H1 (cell line): ENCODE measurements around the gene CLDN16. TPM values are rescaled to one million over a fixed set of nuclear protein-coding genes. Genes with fewer than 3 reads are reported as not detected.

ENCODE experiments used
- CTCF ChIA-PET: fragments of 300-600 bp; sonication (Branson Sonifier 250); formaldehyde crosslinking; loops from one replicate; lab custom pipeline; 2021; ENCODE audit not compliant: partially characterized antibody; lab: Charles Lee
- POLR2A ChIA-PET: fragments of 300-600 bp; sonication (Branson Sonifier 250); formaldehyde crosslinking; loops from one replicate; lab custom pipeline; 2021; ENCODE audit warnings: inconsistent platforms; ENCODE audit not compliant: partially characterized antibody; lab: Charles Lee
- DNase-seq, 2 experiments: peaks; one replicate each; pipeline versions ENCODE4 v3.0.0 to v3.0.0-alpha.2; 2010 to 2022; ENCODE audit warnings: low spot score in 2 of 2, low read depth in 1 of 2, mixed read lengths in 1 of 2
- FAIRE-seq: peaks from 2 replicates; lab custom pipeline; 2011; peaks lifted over from hg19 to GRCh38; lab: Jason Lieb, UNC
- H2AFZ ChIP-seq: 2 replicates; pipeline ENCODE4 v1.8.1; 2012; ENCODE audit warnings: low read length, inconsistent platforms
- H2AK5ac ChIP-seq: 2 replicates; pipeline ENCODE4 v1.6.1; 2013; ENCODE audit warnings: low read depth, low read length
- H2BK120ac ChIP-seq: replicated peaks from 2 replicates; pipeline ENCODE3; 2013; ENCODE audit warnings: low read depth, low read length, inconsistent platforms
- H2BK12ac ChIP-seq: 2 replicates; pipeline ENCODE4 v1.6.1; 2013; ENCODE audit warnings: low read depth, low read length
- H2BK15ac ChIP-seq: 2 replicates; pipeline ENCODE4 v1.6.1; 2013; ENCODE audit warnings: low read length
- H2BK20ac ChIP-seq: 2 replicates; pipeline ENCODE4 v1.6.1; 2013; ENCODE audit warnings: low read length
- H2BK5ac ChIP-seq: 2 replicates; pipeline ENCODE4 v1.6.1; 2013; ENCODE audit warnings: low read depth, low read length
- H3K14ac ChIP-seq: 2 replicates; pipeline ENCODE4 v1.6.1; 2013; ENCODE audit warnings: inconsistent platforms; ENCODE audit not compliant: insufficient read length
- H3K18ac ChIP-seq: 2 replicates; pipeline ENCODE4 v1.6.1; 2013; ENCODE audit warnings: low read length; ENCODE audit errors: extremely low read depth
- H3K23ac ChIP-seq: 2 replicates; pipeline ENCODE4 v1.6.1; 2013; ENCODE audit warnings: inconsistent platforms; ENCODE audit not compliant: insufficient read length
- H3K23me2 ChIP-seq: 2 replicates; pipeline ENCODE4 v1.6.1; 2013; ENCODE audit warnings: low read depth, low read length
- H3K27ac ChIP-seq: 2 replicates; pipeline ENCODE4 v1.6.1; 2011; ENCODE audit warnings: low read depth, low read length, inconsistent platforms
- H3K27me3 ChIP-seq, 4 experiments: replicated peaks in 1 of 4; 1 replicate in 1 of 4; 2 replicates in 3 of 4; pipeline versions ENCODE4 v1.6.1 to v1.8.1; 2011 to 2013; ENCODE audit warnings: low read length in 3 of 4, mild to moderate bottlenecking in 3 of 4, inconsistent platforms in 2 of 4, mixed read lengths in 2 of 4, moderate library complexity in 1 of 4; ENCODE audit not compliant: control insufficient read depth in 3 of 4, insufficient read depth in 3 of 4; ENCODE audit errors: extremely low read depth in 1 of 4
- H3K36me3 ChIP-seq, 4 experiments: 2 replicates each; pipeline versions ENCODE4 v1.6.1 to v1.8.1; 2011 to 2013; ENCODE audit warnings: mild to moderate bottlenecking in 4 of 4, low read length in 3 of 4, moderate library complexity in 2 of 4, control low read depth in 1 of 4, inconsistent platforms in 1 of 4; ENCODE audit not compliant: insufficient read depth in 4 of 4, control insufficient read depth in 2 of 4
- H3K4ac ChIP-seq: replicated peaks from 2 replicates; pipeline ENCODE3; 2013; ENCODE audit warnings: low read length, low read depth, mixed read lengths, inconsistent platforms; ENCODE audit not compliant: insufficient read length
- H3K4me1 ChIP-seq, 4 experiments: replicated peaks in 1 of 4; 1 replicate in 1 of 4; 2 replicates in 3 of 4; pipeline versions ENCODE4 v1.6.1 to v1.8.1; 2011 to 2013; ENCODE audit warnings: low read length in 3 of 4, inconsistent platforms in 2 of 4, mixed read lengths in 1 of 4; ENCODE audit not compliant: insufficient read depth in 4 of 4, control insufficient read depth in 3 of 4
- H3K4me2 ChIP-seq, 2 experiments: 2 replicates each; pipeline versions ENCODE4 v1.6.1 to v1.8.1; 2011 to 2013; ENCODE audit warnings: low read depth in 2 of 2, low read length in 2 of 2, control low read depth in 1 of 2, inconsistent platforms in 1 of 2, mild to moderate bottlenecking in 1 of 2; ENCODE audit not compliant: insufficient read depth in 1 of 2
- H3K4me3 ChIP-seq, 4 experiments: fragments of 200-600, 300-600 bp in 1 of 4; sonication (generic), shearing (Covaris generic), sonication (Bioruptor Twin) in 1 of 4; 2 replicates each; pipeline versions ENCODE4 v1.5.1 to v1.8.1; 2011 to 2016; ENCODE audit warnings: low read length in 4 of 4, low read depth in 3 of 4, control low read depth in 2 of 4, inconsistent platforms in 2 of 4, mild to moderate bottlenecking in 2 of 4, mixed read lengths in 1 of 4, moderate library complexity in 1 of 4; ENCODE audit not compliant: insufficient read depth in 2 of 4; ENCODE audit errors: extremely low read depth in 1 of 4
- H3K56ac ChIP-seq: replicated peaks from 2 replicates; pipeline ENCODE3; 2013; ENCODE audit warnings: low read depth, mild to moderate bottlenecking, mixed read lengths, low read length, inconsistent platforms; ENCODE audit not compliant: insufficient read length
- H3K79me1 ChIP-seq: 2 replicates; pipeline ENCODE4 v1.6.1; 2013; ENCODE audit warnings: low read depth, low read length, control low read depth
- H3K79me2 ChIP-seq, 2 experiments: 2 replicates each; pipeline versions ENCODE4 v1.6.1 to v1.8.1; 2012 to 2013; ENCODE audit warnings: low read length in 2 of 2, mild to moderate bottlenecking in 2 of 2, inconsistent platforms in 1 of 2; ENCODE audit not compliant: insufficient read depth in 2 of 2, control insufficient read depth in 1 of 2
- H3K9ac ChIP-seq, 4 experiments: replicated peaks in 1 of 4; 1 replicate in 1 of 4; 2 replicates in 3 of 4; pipeline versions ENCODE4 v1.6.1 to v1.8.1; 2011 to 2013; ENCODE audit warnings: low read depth in 3 of 4, low read length in 3 of 4, control low read depth in 2 of 4, mild to moderate bottlenecking in 2 of 4, moderate library complexity in 2 of 4, inconsistent platforms in 1 of 4; ENCODE audit errors: extremely low read depth in 1 of 4
- H3K9me3 ChIP-seq, 2 experiments: 2 replicates each; pipeline versions ENCODE4 v1.6.1 to v1.8.1; 2012 to 2013; ENCODE audit warnings: mild to moderate bottlenecking in 2 of 2, moderate library complexity in 2 of 2, control low read depth in 1 of 2, inconsistent platforms in 1 of 2, low read depth in 1 of 2, low read length in 1 of 2, mixed read lengths in 1 of 2; ENCODE audit not compliant: insufficient read depth in 2 of 2
- H4K20me1 ChIP-seq, 2 experiments: replicated peaks in 1 of 2; 2 replicates each; pipeline versions ENCODE3 to v1.8.1; 2011 to 2013; ENCODE audit warnings: inconsistent platforms in 2 of 2, low read length in 2 of 2, mild to moderate bottlenecking in 1 of 2; ENCODE audit not compliant: insufficient read depth in 2 of 2, control insufficient read depth in 1 of 2
- H4K5ac ChIP-seq: 2 replicates; pipeline ENCODE4 v1.6.1; 2013; ENCODE audit warnings: low read length, low read depth, mixed read lengths, inconsistent platforms; ENCODE audit not compliant: insufficient read length
- H4K8ac ChIP-seq: 2 replicates; pipeline ENCODE4 v1.8.0; 2013; ENCODE audit warnings: mild to moderate bottlenecking, moderate library complexity, low read length, inconsistent platforms; ENCODE audit not compliant: insufficient read depth; ENCODE audit errors: extremely low read depth
- H4K91ac ChIP-seq: replicated peaks from 2 replicates; pipeline ENCODE3; 2013; ENCODE audit warnings: low read length, mixed read lengths, inconsistent platforms; ENCODE audit not compliant: insufficient read length
- BACH1 ChIP-seq: IDR thresholded peaks from 2 replicates; pipeline ENCODE4 v1.6.1; 2012; ENCODE audit warnings: low read length, improper control_type of control experiment
- CREB1 ChIP-seq: IDR thresholded peaks from 2 replicates; pipeline ENCODE4 v1.6.1; 2012; ENCODE audit warnings: inconsistent platforms
- EGR1 ChIP-seq: IDR thresholded peaks from 2 replicates; pipeline ENCODE4 v1.6.1; 2011; ENCODE audit warnings: low read depth, low read length, borderline replicate concordance
- HDAC6 ChIP-seq: IDR thresholded peaks from one replicate; pipeline ENCODE4 v1.7.1; 2012; ENCODE audit warnings: low read depth, mild to moderate bottlenecking, inconsistent platforms, low read length, moderate library complexity
- JUN ChIP-seq: IDR thresholded peaks from 2 replicates; pipeline ENCODE4 v1.6.1; 2011; ENCODE audit warnings: low read depth, mild to moderate bottlenecking, improper control_type of control experiment, low read length
- JUND ChIP-seq: IDR thresholded peaks from 2 replicates; pipeline ENCODE4 v1.6.1; 2011; ENCODE audit warnings: mild to moderate bottlenecking, improper control_type of control experiment, low read length
- NANOG ChIP-seq: IDR thresholded peaks from 2 replicates; pipeline ENCODE4 v1.6.1; 2011; ENCODE audit warnings: low read length, low read depth, mild to moderate bottlenecking, inconsistent platforms; ENCODE audit not compliant: insufficient read depth, poor library complexity, severe bottlenecking
- RBBP5 ChIP-seq: IDR thresholded peaks from 2 replicates; pipeline ENCODE4 v1.7.1; 2012; ENCODE audit warnings: low read depth, mild to moderate bottlenecking, inconsistent platforms, low read length, moderate library complexity, borderline replicate concordance
- SAP30 ChIP-seq: fragments of 300-600 bp; sonication (generic); IDR thresholded peaks from 2 replicates; pipeline ENCODE4 v1.7.1; 2012; ENCODE audit warnings: low read length, moderate library complexity, mild to moderate bottlenecking, inconsistent platforms; ENCODE audit not compliant: insufficient read depth, insufficient replicate concordance
- TEAD4 ChIP-seq: IDR thresholded peaks from 2 replicates; pipeline ENCODE4 v1.6.1; 2012; ENCODE audit warnings: low read depth, low read length, inconsistent platforms, mixed read lengths
- ZNF274 ChIP-seq: IDR thresholded peaks from 2 replicates; pipeline ENCODE4 v1.7.0; 2012; ENCODE audit warnings: low read length, borderline replicate concordance; ENCODE audit errors: extremely low read depth
- polyA plus RNA-seq, 7 experiments: library from polyadenylated mRNA; depleted of rRNA in 3 of 7; stranded (reverse) in 5 of 7; unstranded in 2 of 7; fragments of >200 nt in 5 of 7; fragments of 200-250 nt in 2 of 7; gene quantifications; 1 replicate in 5 of 7; 2 replicates in 1 of 7; 4 replicates in 1 of 7; pipeline versions ENCODE4 v1.2.1 to v1.2.3, GENCODE V29; 2011 to 2013; ENCODE audit warnings: missing spikeins in 2 of 7, mixed read lengths in 2 of 7
- total RNA-seq: library from RNA; stranded (reverse); fragmentation: NEBNext Ultra II Directional; extraction: Animal tissue kit (Norgen Biotek cat#: 25700); gene quantifications from 2 replicates; pipeline ENCODE4 v1.2.1, GENCODE V29; 2021
- TF ChIP-seq, protein P1 (sequence below): IDR thresholded peaks from 2 replicates; pipeline ENCODE4 v1.6.1; 2011; ENCODE audit warnings: low read length, improper control_type of control experiment
- TF ChIP-seq, protein P2 (sequence below): IDR thresholded peaks from 2 replicates; pipeline ENCODE4 v1.6.1; 2012; ENCODE audit warnings: low read length, inconsistent platforms

CLDN16 gene
- total and polyA plus RNA-seq, 2 of the 8 experiments (the other 6 are each of a cell fraction or from before 2014, with no cell fraction given), result not detected

DNA sequence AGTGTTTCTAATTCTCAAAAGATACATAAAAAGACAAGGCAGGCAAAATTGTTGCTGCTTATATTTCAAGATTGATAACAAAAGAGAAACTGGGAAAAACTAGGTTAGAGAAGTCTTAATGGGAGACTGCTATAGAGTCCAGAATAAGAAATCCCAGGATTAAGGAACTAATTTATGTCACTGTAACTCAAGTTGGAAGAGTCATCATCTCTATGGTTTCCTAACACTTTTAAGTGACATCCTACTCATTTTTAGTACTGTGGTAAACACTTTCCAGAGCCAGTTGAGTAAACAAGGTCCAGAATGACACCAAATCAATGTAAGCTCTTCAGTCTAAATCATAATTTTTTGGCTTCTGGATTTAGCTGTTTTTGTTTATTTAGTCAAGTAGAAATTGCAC is 8.0 kb downstream of the CLDN16 start:
- H2AFZ ChIP-seq, result no peak overlapping the region
- H3K4me3 ChIP-seq, result no peak overlapping the region
- FAIRE-seq (no peak), DNase-seq (no peak)
- H3K18ac ChIP-seq, result no peak overlapping the region
- H3K4me2 ChIP-seq, result no peak overlapping the region
- ChIA-PET CTCF (interaction anchor here (0.8 kb wide), 1 partner anchor 12 kb away, joined by 3 read pairs; no protein-coding TSS in a partner anchor), POLR2A (no interaction called here)
- no peak overlapping the region for H4K8ac ChIP-seq
- no peak overlapping the region for H2BK20ac ChIP-seq
- no peak overlapping the region for H3K23ac ChIP-seq
- no peak overlapping the region for H2BK12ac ChIP-seq
- no peak overlapping the region for H4K91ac ChIP-seq
- no peaks in the 10 kb centered on the region for H3K79me1 ChIP-seq
- no peak overlapping the region for H4K5ac ChIP-seq
- no peaks in the 10 kb centered on the region for H3K9me3 ChIP-seq
- no peak overlapping the region for H2BK120ac ChIP-seq
- H2BK15ac ChIP-seq, result no peak overlapping the region
- no peaks in the 10 kb centered on the region for H3K4me1 ChIP-seq
- no peak overlapping the region for H3K4ac ChIP-seq
- no peaks in the 10 kb centered on the region for H4K20me1 ChIP-seq
- no peaks in the 10 kb centered on the region for H3K79me2 ChIP-seq
- peak overlapping the region in 1 of 4 experiments; percentile 8; a peak in 1 of 7 replicates for H3K9ac ChIP-seq
- H3K23me2 ChIP-seq, result no peaks in the 10 kb centered on the region
- no peaks in the 10 kb centered on the region for H3K36me3 ChIP-seq
- H3K56ac ChIP-seq, result no peak overlapping the region
- H3K14ac ChIP-seq, result no peak overlapping the region
- no peaks in the 10 kb centered on the region for H3K27me3 ChIP-seq
- no peak overlapping the region for H2BK5ac ChIP-seq
- H3K27ac ChIP-seq, result no peak overlapping the region
- no peak overlapping the region for H2AK5ac ChIP-seq
- TF ChIP-seq CREB1 (no peak), HDAC6 (no peak), RBBP5 (no peak), NANOG (no peak), JUND (no peak), ZNF274 (no peak), EGR1 (no peak), TEAD4 (no peak), BACH1 (no peak), SAP30 (no peak), JUN (no peak)
- TF ChIP-seq, protein P1, sequence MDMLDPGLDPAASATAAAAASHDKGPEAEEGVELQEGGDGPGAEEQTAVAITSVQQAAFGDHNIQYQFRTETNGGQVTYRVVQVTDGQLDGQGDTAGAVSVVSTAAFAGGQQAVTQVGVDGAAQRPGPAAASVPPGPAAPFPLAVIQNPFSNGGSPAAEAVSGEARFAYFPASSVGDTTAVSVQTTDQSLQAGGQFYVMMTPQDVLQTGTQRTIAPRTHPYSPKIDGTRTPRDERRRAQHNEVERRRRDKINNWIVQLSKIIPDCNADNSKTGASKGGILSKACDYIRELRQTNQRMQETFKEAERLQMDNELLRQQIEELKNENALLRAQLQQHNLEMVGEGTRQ, result no peak
- TF ChIP-seq, protein P2, sequence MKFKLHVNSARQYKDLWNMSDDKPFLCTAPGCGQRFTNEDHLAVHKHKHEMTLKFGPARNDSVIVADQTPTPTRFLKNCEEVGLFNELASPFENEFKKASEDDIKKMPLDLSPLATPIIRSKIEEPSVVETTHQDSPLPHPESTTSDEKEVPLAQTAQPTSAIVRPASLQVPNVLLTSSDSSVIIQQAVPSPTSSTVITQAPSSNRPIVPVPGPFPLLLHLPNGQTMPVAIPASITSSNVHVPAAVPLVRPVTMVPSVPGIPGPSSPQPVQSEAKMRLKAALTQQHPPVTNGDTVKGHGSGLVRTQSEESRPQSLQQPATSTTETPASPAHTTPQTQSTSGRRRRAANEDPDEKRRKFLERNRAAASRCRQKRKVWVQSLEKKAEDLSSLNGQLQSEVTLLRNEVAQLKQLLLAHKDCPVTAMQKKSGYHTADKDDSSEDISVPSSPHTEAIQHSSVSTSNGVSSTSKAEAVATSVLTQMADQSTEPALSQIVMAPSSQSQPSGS, result no peak
